Stimulated activated CD8-positive, alpha-beta memory T cell treated with anti-CD3 and anti-CD28 coated beads, Interleukin-12 subunit alpha, Interleukin-12 subunit beta, amount 100 ng/mL, for 4 hours (primary cell): ENCODE measurements around the gene EEF1AKMT2.
A peak's percentile ranks its signal among the peaks of the same experiment; 100 is the strongest.

Experiments
- DNase-seq: peaks from one replicate; pipeline ENCODE4 v3.0.0-alpha.2; 2020; ENCODE audit warnings: low read depth

Gene EEF1AKMT2

GRCh38 chr10:124719213-124719851 lies 72.4 kb downstream of the EEF1AKMT2 start:
- DNase-seq, result peak; percentile 38

- DNase-seq, result peak; percentile 63
These were observed 73.6 kb downstream of the EEF1AKMT2 start for GRCh38 chr10:124717911-124718741.

GRCh38 chr10:124717041-124717757 lies 74.5 kb downstream of the EEF1AKMT2 start:
- no peak for DNase-seq

- no peak for DNase-seq
These were observed 75.3 kb downstream of the EEF1AKMT2 start for GRCh38 chr10:124716369-124716768.

- no peak for DNase-seq
These were observed 76.2 kb downstream of the EEF1AKMT2 start for GRCh38 chr10:124715439-124715838.

- no peak for DNase-seq
These were observed 77.9 kb downstream of the EEF1AKMT2 start for GRCh38 chr10:124713679-124714255.

GRCh38 chr10:124712704-124713407 lies 78.8 kb downstream of the EEF1AKMT2 start:
- no peak for DNase-seq

- no peak for DNase-seq
These were observed 80.5 kb downstream of the EEF1AKMT2 start for GRCh38 chr10:124711145-124711544.

- no peak for DNase-seq
These were observed 81.3 kb downstream of the EEF1AKMT2 start for GRCh38 chr10:124710266-124710881.

- DNase-seq, result no peak
These were observed 81.8 kb downstream of the EEF1AKMT2 start for GRCh38 chr10:124709861-124710260.

- no peak for DNase-seq
These were observed 82.7 kb downstream of the EEF1AKMT2 start for GRCh38 chr10:124708922-124709520.

- no peak for DNase-seq
These were observed 83.4 kb downstream of the EEF1AKMT2 start for GRCh38 chr10:124708246-124708779.
